HTR-8/SVneo (cell line): ENCODE results near the gene TSFM.
A peak's percentile ranks its signal among the peaks of the same experiment; 100 is the strongest.

ENCODE experiments used
- DNase-seq: peaks from one replicate; pipeline ENCODE4 v3.0.0; 2011; ENCODE audit warnings: low spot score, mixed read lengths; ENCODE audit not compliant: insufficient read length
- FAIRE-seq: peaks from 2 replicates; lab custom pipeline; 2011; peaks lifted over from hg19 to GRCh38; lab: Jason Lieb, UNC

TSFM gene

DNA sequence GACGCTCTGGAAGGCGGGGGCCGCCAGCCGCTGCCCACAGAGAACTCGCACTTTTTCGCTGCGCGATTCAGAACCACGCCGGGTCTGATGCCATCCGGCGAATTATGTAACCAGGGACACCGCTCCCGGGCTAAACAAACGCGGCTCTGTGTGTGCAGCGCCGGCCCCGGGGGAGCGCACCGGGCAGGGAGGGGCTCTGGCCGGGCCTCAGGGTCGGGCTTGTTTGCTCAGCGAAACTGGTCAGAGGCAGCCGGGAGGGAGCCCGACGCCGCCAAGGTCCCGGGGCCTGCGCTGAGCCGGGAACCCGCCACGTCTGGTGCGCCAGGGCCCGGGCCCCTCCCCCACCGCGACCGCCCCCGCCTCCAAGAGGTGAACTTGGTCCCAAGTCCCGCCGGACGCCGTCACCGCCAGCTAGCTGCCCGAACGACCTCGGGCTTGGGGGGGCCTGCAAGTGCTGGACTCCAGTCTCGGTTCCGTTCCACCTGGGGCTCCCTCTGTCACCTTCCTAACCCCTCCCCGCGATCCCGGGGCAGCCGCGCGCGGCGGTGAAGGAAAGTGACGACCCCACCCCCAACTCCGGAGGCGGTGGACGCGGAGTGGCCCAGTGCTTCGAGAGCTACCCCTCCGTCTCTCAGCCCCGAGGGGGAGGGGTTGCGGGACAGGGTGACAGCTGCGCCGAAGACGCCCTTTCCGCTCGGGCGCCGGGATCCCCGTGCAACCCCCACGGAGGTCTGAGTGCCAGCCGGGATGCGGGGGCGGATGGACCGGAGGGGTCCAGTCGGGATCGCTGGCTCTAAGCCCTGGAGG lies 63.1 kb downstream of the TSFM start:
- FAIRE-seq (no peak), DNase-seq (peak; percentile 31)

DNA sequence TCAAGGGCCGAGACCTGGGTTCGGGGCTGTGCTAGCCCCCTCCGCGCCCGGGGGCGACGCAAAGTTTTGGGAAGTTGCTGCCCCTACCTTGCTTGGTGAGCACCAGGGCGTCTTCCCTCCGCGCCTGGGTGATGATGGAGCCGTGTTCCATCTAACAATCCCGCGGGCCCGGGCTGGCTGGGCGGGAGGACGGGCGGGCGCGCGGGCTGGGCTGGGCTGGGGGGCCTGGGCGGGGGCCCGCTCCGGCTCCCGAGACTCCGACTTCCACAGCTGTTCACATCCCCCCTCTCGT lies 63.6 kb downstream of the TSFM start:
- no peak for FAIRE-seq

DNA sequence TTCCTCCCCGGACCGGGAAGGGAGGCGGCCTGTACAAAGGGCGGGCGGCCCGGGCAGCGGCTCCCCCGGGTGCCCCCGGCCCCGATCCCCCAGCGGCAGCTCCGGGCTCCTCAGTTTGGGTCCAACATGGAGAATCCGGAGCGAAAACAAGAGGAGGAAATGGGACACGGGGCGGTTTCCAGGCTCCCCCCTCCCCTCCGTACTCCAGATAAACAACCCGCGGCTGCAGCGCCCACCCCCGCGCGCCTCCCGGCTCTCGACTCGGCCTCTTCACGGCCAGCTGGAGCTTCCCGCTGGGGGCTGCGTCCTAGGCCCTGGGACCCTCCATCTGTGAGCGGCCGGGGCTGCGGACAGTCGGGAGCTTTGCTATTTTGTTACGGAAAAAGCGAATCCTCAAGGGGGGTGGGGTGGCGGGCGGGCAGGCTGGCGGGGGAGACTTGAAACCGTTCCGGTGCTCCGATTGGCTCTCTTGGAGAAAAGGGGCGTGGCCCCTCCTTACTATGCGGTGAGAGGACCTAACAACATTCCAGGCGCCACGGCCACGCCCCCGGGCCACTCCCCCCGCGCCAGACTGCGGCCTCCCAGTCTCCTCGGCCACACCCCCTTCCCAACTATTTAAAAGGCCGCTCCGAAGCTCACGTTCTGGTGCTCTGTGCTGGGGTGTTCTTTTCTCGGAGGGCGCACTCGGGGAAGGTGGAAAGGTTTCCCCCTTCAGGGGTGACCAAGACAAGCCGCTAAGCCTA lies 64.2 kb downstream of the TSFM start, which contains the start of gene CTDSP2:
Gene CTDSP2 (minus strand): TSS at position 153 of the 743 bp plus-strand sequence. CDS start 294 bp downstream, outside the sequence.
- DNase-seq, result peak; percentile 98
- FAIRE-seq, result peak; percentile 40

More for the DNA sequence above, 63.6 kb downstream of the TSFM start:
- no peak for DNase-seq
